H9 (cell line): ENCODE measurements around the gene MED27. TPM values are rescaled to one million over a fixed set of nuclear protein-coding genes. Genes with fewer than 3 reads are reported as not detected.
"Not testable (repeated sequence)": the region's sequence is repeated elsewhere in the genome, so short reads cannot be mapped to it uniquely, and the experiment has no call there.

Experiments
- DNase-seq: peaks from one replicate; pipeline ENCODE4 v3.0.0-alpha.2; 2017
- H2AFZ ChIP-seq: one replicate; pipeline ENCODE4 v1.6.1; 2013; ENCODE audit warnings: mild to moderate bottlenecking, low read length, control low read depth, moderate library complexity
- H2AK5ac ChIP-seq: 2 replicates; pipeline ENCODE4 v1.6.1; 2013; ENCODE audit warnings: low read length, control low read depth, mixed read lengths; ENCODE audit not compliant: insufficient read length
- H2BK120ac ChIP-seq: one replicate; pipeline ENCODE4 v1.6.1; 2013; ENCODE audit warnings: low read depth, mild to moderate bottlenecking, low read length, control low read depth, inconsistent platforms; ENCODE audit not compliant: poor library complexity, severe bottlenecking
- H2BK12ac ChIP-seq: 2 replicates; pipeline ENCODE4 v1.6.1; 2013; ENCODE audit warnings: low read length, control low read depth, mixed read lengths, low read depth; ENCODE audit not compliant: insufficient read length
- H2BK15ac ChIP-seq: 2 replicates; pipeline ENCODE4 v1.6.1; 2013; ENCODE audit warnings: low read depth, low read length, control low read depth
- H2BK20ac ChIP-seq: one replicate; pipeline ENCODE4 v1.6.1; 2013; ENCODE audit warnings: low read depth, mild to moderate bottlenecking, low read length, control low read depth, inconsistent platforms; ENCODE audit not compliant: poor library complexity, severe bottlenecking
- H2BK5ac ChIP-seq: 2 replicates; pipeline ENCODE4 v1.6.1; 2013; ENCODE audit warnings: low read length, control low read depth, mixed read lengths; ENCODE audit not compliant: insufficient read length
- H3K14ac ChIP-seq: 2 replicates; pipeline ENCODE4 v1.6.1; 2013; ENCODE audit warnings: low read length, control low read depth; ENCODE audit not compliant: insufficient read depth
- H3K18ac ChIP-seq: 2 replicates; pipeline ENCODE4 v1.6.1; 2013; ENCODE audit warnings: low read depth, mild to moderate bottlenecking, mixed read lengths, low read length, control low read depth; ENCODE audit not compliant: insufficient read length
- H3K23ac ChIP-seq: 2 replicates; pipeline ENCODE4 v1.6.1; 2013; ENCODE audit warnings: low read length, control low read depth, mixed read lengths, low read depth; ENCODE audit not compliant: insufficient read length
- H3K23me2 ChIP-seq: 2 replicates; pipeline ENCODE4 v1.6.1; 2013; ENCODE audit warnings: low read depth, mild to moderate bottlenecking, mixed read lengths, low read length, control low read depth; ENCODE audit not compliant: insufficient read length, poor library complexity, severe bottlenecking
- H3K27ac ChIP-seq: 2 replicates; pipeline ENCODE4 v1.5.1; 2013; ENCODE audit warnings: low read length, control low read depth, mixed read lengths, low read depth; ENCODE audit not compliant: insufficient read length
- H3K27me3 ChIP-seq: 2 replicates; pipeline ENCODE4 v1.6.1; 2013; ENCODE audit warnings: low read length, control low read depth, inconsistent platforms; ENCODE audit not compliant: insufficient read depth
- H3K4ac ChIP-seq: 2 replicates; pipeline ENCODE4 v1.6.1; 2013; ENCODE audit warnings: low read depth, mild to moderate bottlenecking, control low read depth, inconsistent platforms, low read length, moderate library complexity
- H3K4me1 ChIP-seq: 2 replicates; pipeline ENCODE4 v1.6.1; 2013; ENCODE audit warnings: low read length, control low read depth, inconsistent platforms; ENCODE audit not compliant: insufficient read depth
- H3K4me2 ChIP-seq: 2 replicates; pipeline ENCODE4 v1.6.1; 2013; ENCODE audit warnings: low read length, control low read depth, mixed read lengths; ENCODE audit not compliant: insufficient read length, insufficient read depth
- H3K56ac ChIP-seq: 2 replicates; pipeline ENCODE4 v1.6.1; 2013; ENCODE audit warnings: low read depth, mild to moderate bottlenecking, mixed read lengths, low read length, control low read depth; ENCODE audit not compliant: insufficient read length
- H3K79me1 ChIP-seq: 2 replicates; pipeline ENCODE4 v1.6.1; 2013; ENCODE audit warnings: low read depth, mild to moderate bottlenecking, moderate library complexity, low read length, control low read depth, inconsistent platforms; ENCODE audit not compliant: insufficient read depth, poor library complexity, severe bottlenecking
- H3K79me2 ChIP-seq: 2 replicates; pipeline ENCODE4 v1.6.1; 2013; ENCODE audit warnings: low read length, control low read depth, inconsistent platforms; ENCODE audit not compliant: insufficient read depth
- H3K9ac ChIP-seq: 2 replicates; pipeline ENCODE4 v1.6.1; 2013; ENCODE audit warnings: low read length, control low read depth, mixed read lengths; ENCODE audit not compliant: insufficient read length; ENCODE audit errors: extremely low read depth
- H3K9me3 ChIP-seq: one replicate; pipeline ENCODE4 v1.6.1; 2013; ENCODE audit warnings: low read depth, low read length, inconsistent platforms; ENCODE audit not compliant: control insufficient read depth
- H3T11ph ChIP-seq: one replicate; pipeline ENCODE4 v1.6.1; 2013; ENCODE audit warnings: mild to moderate bottlenecking, low read length, control low read depth, inconsistent platforms
- H4K20me1 ChIP-seq: one replicate; pipeline ENCODE4 v1.6.1; 2013; ENCODE audit not compliant: control insufficient read depth, insufficient read length, insufficient read depth
- H4K5ac ChIP-seq: 2 replicates; pipeline ENCODE4 v1.6.1; 2013; ENCODE audit warnings: low read depth, mild to moderate bottlenecking, mixed read lengths, low read length, control low read depth; ENCODE audit not compliant: insufficient read length
- H4K8ac ChIP-seq: replicated peaks from 2 replicates; pipeline ENCODE4 v1.6.1; 2013; ENCODE audit warnings: low read length, control low read depth, mixed read lengths, low read depth; ENCODE audit not compliant: insufficient read length
- H4K91ac ChIP-seq: 2 replicates; pipeline ENCODE4 v1.6.1; 2013; ENCODE audit warnings: low read depth, mild to moderate bottlenecking, moderate library complexity, mixed read lengths, low read length, control low read depth; ENCODE audit not compliant: insufficient read length
- H3K27ac Mint-ChIP-seq, 3 experiments: 2 replicates in 2 of 3; 3 replicates in 1 of 3; pipeline ENCODE4 v1.8.0; 2020 to 2021; ENCODE audit warnings: mixed read lengths in 3 of 3, mild to moderate bottlenecking in 1 of 3, moderate library complexity in 1 of 3
- H3K27me3 Mint-ChIP-seq: 2 replicates; pipeline ENCODE4 v1.8.0; 2021; ENCODE audit warnings: low read depth, mild to moderate bottlenecking, moderate library complexity, mixed read lengths
- H3K36me3 Mint-ChIP-seq, 3 experiments: 2 replicates in 2 of 3; 3 replicates in 1 of 3; pipeline ENCODE4 v1.8.0; 2020 to 2021; ENCODE audit warnings: low read depth in 3 of 3, mixed read lengths in 3 of 3; ENCODE audit not compliant: insufficient read depth in 1 of 3
- H3K4me1 Mint-ChIP-seq, 2 experiments: 2 replicates each; pipeline ENCODE4 v1.8.0; 2020; ENCODE audit warnings: mixed read lengths in 2 of 2
- H3K4me3 Mint-ChIP-seq, 2 experiments: 2 replicates in 1 of 2; 3 replicates in 1 of 2; pipeline ENCODE4 v1.8.0; 2020 to 2021; ENCODE audit warnings: mild to moderate bottlenecking in 2 of 2, mixed read lengths in 2 of 2, moderate library complexity in 1 of 2
- H3K9me3 Mint-ChIP-seq, 2 experiments: 2 replicates in 1 of 2; 3 replicates in 1 of 2; pipeline ENCODE4 v1.8.0; 2020; ENCODE audit warnings: mild to moderate bottlenecking in 2 of 2, mixed read lengths in 2 of 2, moderate library complexity in 1 of 2
- WGBS: extraction: QIAGEN DNeasy Blood & Tissue Kit; methylation state at CpG from one replicate; pipeline ENCODE4 v1.1.7; 2013; ENCODE audit warnings: missing lambda C conversion rate, low lambda C conversion rate, mixed read lengths; ENCODE audit not compliant: insufficient read length; ENCODE audit errors: extremely low coverage; 5-methylcytosine and 5-hydroxymethylcytosine counted together
- total RNA-seq: library from RNA; stranded (reverse); gene quantifications from 2 replicates; pipeline ENCODE4 v1.2.1, GENCODE V29; 2021
- TF ChIP-seq, protein P1 (sequence below): fragments of 200-600 bp; sonication (generic); conservative IDR thresholded peaks from 3 replicates; pipeline ENCODE4 v1.8.0; 2021; ENCODE audit warnings: antibody characterized with exemption, mild to moderate bottlenecking

The MED27 gene
- total RNA-seq, 1 experiment from 2014 or later = 33.5 TPM

DNA sequence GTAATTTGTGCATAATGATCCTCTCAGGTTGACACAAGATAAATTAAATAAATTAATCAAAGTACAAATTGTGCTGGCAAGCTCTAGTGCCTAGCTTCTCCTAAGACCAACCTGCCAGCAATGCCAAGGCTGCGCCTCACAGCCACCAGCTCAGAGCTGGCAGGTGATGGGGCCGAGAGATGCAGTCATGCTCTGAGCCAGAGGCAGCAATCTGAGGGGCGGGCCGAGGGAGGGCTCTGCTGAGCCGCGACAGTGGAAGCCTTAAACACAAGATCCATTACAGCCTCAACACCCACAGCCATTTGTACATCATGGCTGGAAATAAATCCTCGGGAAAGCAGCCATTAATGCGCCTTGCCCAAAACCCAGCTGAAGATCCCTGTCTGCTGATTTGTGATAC is 20.3 kb downstream of the MED27 start:
- no peaks in the 10 kb centered on the region for H3K27me3 ChIP-seq
- no peaks in the 10 kb centered on the region for H3K79me1 ChIP-seq
- no peak overlapping the region for H3K18ac ChIP-seq
- no peaks in the 10 kb centered on the region for H3K23me2 ChIP-seq
- no peak overlapping the region for H3K9ac ChIP-seq
- Mint-ChIP-seq H3K4me1 (peaks cover 18 to 22% of the 10 kb centered on the region in 2 experiments), H3K4me3 (no peak overlapping the region), H3K36me3 (peaks cover 11 to 16% (median 12%) of the 10 kb centered on the region in 3 experiments), H3K27ac (no peak overlapping the region), H3K27me3 (no peaks in the 10 kb centered on the region), H3K9me3 (peaks cover 0 to 9% of the 10 kb centered on the region in 2 experiments; a peak in 1 of 5 replicates)
- H3K9me3 ChIP-seq = no peaks in the 10 kb centered on the region
- no peak overlapping the region for H3K27ac ChIP-seq
- no peak overlapping the region for H2AFZ ChIP-seq
- H3K4me1 ChIP-seq = peaks cover under 1% of the 10 kb centered on the region; the same call in 1 of the 2 replicates
- H4K20me1 ChIP-seq = no peaks in the 10 kb centered on the region
- no CpG with 5 or more reads among the region's 8 CpGs for WGBS
- no peak overlapping the region for H4K91ac ChIP-seq
- no peak overlapping the region for H4K8ac ChIP-seq
- no peak overlapping the region for H3K4ac ChIP-seq
- H3K14ac ChIP-seq = no peak overlapping the region
- H3K4me2 ChIP-seq = no peak overlapping the region
- no peak overlapping the region for H3T11ph ChIP-seq
- H3K23ac ChIP-seq = no peak overlapping the region
- H3K56ac ChIP-seq = no peak overlapping the region
- TF ChIP-seq, protein P1, sequence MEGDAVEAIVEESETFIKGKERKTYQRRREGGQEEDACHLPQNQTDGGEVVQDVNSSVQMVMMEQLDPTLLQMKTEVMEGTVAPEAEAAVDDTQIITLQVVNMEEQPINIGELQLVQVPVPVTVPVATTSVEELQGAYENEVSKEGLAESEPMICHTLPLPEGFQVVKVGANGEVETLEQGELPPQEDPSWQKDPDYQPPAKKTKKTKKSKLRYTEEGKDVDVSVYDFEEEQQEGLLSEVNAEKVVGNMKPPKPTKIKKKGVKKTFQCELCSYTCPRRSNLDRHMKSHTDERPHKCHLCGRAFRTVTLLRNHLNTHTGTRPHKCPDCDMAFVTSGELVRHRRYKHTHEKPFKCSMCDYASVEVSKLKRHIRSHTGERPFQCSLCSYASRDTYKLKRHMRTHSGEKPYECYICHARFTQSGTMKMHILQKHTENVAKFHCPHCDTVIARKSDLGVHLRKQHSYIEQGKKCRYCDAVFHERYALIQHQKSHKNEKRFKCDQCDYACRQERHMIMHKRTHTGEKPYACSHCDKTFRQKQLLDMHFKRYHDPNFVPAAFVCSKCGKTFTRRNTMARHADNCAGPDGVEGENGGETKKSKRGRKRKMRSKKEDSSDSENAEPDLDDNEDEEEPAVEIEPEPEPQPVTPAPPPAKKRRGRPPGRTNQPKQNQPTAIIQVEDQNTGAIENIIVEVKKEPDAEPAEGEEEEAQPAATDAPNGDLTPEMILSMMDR = no peak
- no peak overlapping the region for H4K5ac ChIP-seq
- no peak overlapping the region for H2AK5ac ChIP-seq
- H2BK120ac ChIP-seq = no peak overlapping the region
- no peak overlapping the region for H2BK12ac ChIP-seq
- no peaks in the 10 kb centered on the region; the same call in 1 of the 2 replicates for H3K79me2 ChIP-seq
- DNase-seq = no peak
- no peak overlapping the region for H2BK15ac ChIP-seq
- no peak overlapping the region for H2BK20ac ChIP-seq
- no peak overlapping the region for H2BK5ac ChIP-seq

DNA sequence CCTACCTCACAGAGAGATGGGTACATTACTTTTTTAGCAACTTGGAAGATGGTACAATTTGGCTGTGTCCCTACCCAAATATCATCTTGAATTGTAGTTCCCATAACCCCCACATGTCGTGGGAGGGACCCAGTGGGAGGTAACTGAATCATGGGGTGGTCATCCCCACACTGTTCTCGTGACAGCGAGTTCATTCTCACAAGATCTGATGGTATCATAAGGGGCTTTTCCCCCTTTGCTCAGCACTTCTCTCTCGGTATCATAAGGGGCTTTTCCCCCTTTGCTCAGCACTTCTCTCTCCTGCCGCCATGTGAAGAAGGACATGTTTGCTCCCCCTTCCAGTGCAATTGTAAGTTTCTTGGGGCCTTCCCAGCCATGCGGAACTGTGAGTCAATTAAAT is 21.4 kb downstream of the MED27 start:
- H3K27me3 Mint-ChIP-seq, H3K27ac Mint-ChIP-seq: not testable (repeated sequence)
- WGBS = no CpG with 5 or more reads among the region's 6 CpGs

More for the DNA sequence above, 21.4 kb downstream of the MED27 start:
- not testable (repeated sequence) for H3K14ac ChIP-seq, H3K4ac ChIP-seq, H2BK5ac ChIP-seq, H2BK12ac ChIP-seq, H3K23me2 ChIP-seq, H4K8ac ChIP-seq, H4K5ac ChIP-seq, H4K91ac ChIP-seq, DNase-seq, H3K9me3 Mint-ChIP-seq, H3K23ac ChIP-seq, H3K9me3 ChIP-seq, H3K27me3 ChIP-seq, H3K4me2 ChIP-seq, H3K56ac ChIP-seq, H2AFZ ChIP-seq, H3K79me2 ChIP-seq, H3K4me1 ChIP-seq, H2BK20ac ChIP-seq, H2BK120ac ChIP-seq, H3K27ac ChIP-seq, H3K18ac ChIP-seq, H2BK15ac ChIP-seq, H3K4me3 Mint-ChIP-seq, H3K9ac ChIP-seq, H3T11ph ChIP-seq, H2AK5ac ChIP-seq, H4K20me1 ChIP-seq, H3K79me1 ChIP-seq
- Mint-ChIP-seq H3K4me1 (peaks cover 27 to 28% of the 10 kb centered on the region in 2 experiments), H3K36me3 (peaks cover 11 to 16% (median 12%) of the 10 kb centered on the region in 3 experiments)
